Stimulated activated naive CD4-positive, alpha-beta T cell treated with Interleukin-2 at 50 U/mL for 16 hours (primary cell): ENCODE data around the gene ARHGAP23.
A peak's percentile ranks its signal among the peaks of the same experiment; 100 is the strongest.
"Not testable (repeated sequence)": the region's sequence is repeated elsewhere in the genome, so short reads cannot be mapped to it uniquely, and the experiment has no call there.

Experiments
- DNase-seq: peaks from one replicate; lab custom pipeline; 2025; lab: John Stamatoyannopoulos, UW

Gene ARHGAP23

GRCh38 chr17:38491346-38492066, 63.2 kb downstream of the ARHGAP23 start:
- DNase-seq: not testable (repeated sequence)

- peak; percentile 86 for DNase-seq
These were observed 64.1 kb downstream of the ARHGAP23 start for GRCh38 chr17:38492067-38493040.

- not testable (repeated sequence) for DNase-seq
These were observed 65.9 kb downstream of the ARHGAP23 start for GRCh38 chr17:38494152-38494551.

- DNase-seq: not testable (repeated sequence)
These were observed 69.4 kb downstream of the ARHGAP23 start for GRCh38 chr17:38497656-38498055.

GRCh38 chr17:38498353-38498752, 70.1 kb downstream of the ARHGAP23 start:
- DNase-seq: no peak

- DNase-seq: not testable (repeated sequence)
These were observed 71.0 kb downstream of the ARHGAP23 start for GRCh38 chr17:38499230-38499629.

GRCh38 chr17:38501718-38502117, 73.5 kb downstream of the ARHGAP23 start:
- not testable (repeated sequence) for DNase-seq

- not testable (repeated sequence) for DNase-seq
These were observed 75.1 kb downstream of the ARHGAP23 start for GRCh38 chr17:38503286-38503913.

GRCh38 chr17:38504216-38504615, 76.0 kb downstream of the ARHGAP23 start:
- DNase-seq: no peak

- no peak for DNase-seq
These were observed 79.2 kb downstream of the ARHGAP23 start for GRCh38 chr17:38507436-38507835.

- DNase-seq: no peak
These were observed 79.8 kb downstream of the ARHGAP23 start for GRCh38 chr17:38507921-38508569.

- DNase-seq: no peak
These were observed 80.3 kb downstream of the ARHGAP23 start for GRCh38 chr17:38508570-38508950.

- DNase-seq: peak; percentile 64
These were observed 80.9 kb downstream of the ARHGAP23 start for GRCh38 chr17:38508954-38509771.

GRCh38 chr17:38509772-38510420, 81.6 kb downstream of the ARHGAP23 start:
- no peak for DNase-seq

GRCh38 chr17:38510421-38511149, 82.3 kb downstream of the ARHGAP23 start:
- DNase-seq: no peak

GRCh38 chr17:38511150-38512108, 83.2 kb downstream of the ARHGAP23 start:
- DNase-seq: no peak

- DNase-seq: no peak
These were observed 84.3 kb downstream of the ARHGAP23 start for GRCh38 chr17:38512473-38513058.

GRCh38 chr17:38526526-38526925, 98.3 kb downstream of the ARHGAP23 start:
- DNase-seq: not testable (repeated sequence)
